SU-DHL-6 (cell line): ENCODE results near the gene CACTIN.

ENCODE experiments used
- H2AFZ ChIP-seq: fragments of 200-600 bp; sonication (generic); 2 replicates; pipeline ENCODE4 v1.6.1; 2014; ENCODE audit warnings: low read depth, mild to moderate bottlenecking, moderate library complexity, mixed read lengths, antibody characterized with exemption, low read length; ENCODE audit not compliant: severe bottlenecking
- H3F3A ChIP-seq: fragments of 200-600 bp; shearing (Covaris generic); 2 replicates; pipeline ENCODE4 v1.6.0; 2016; ENCODE audit warnings: antibody characterized with exemption, mild to moderate bottlenecking; ENCODE audit not compliant: insufficient read depth
- H3K27ac ChIP-seq: fragments of 200-600 bp; sonication (generic); 2 replicates; pipeline ENCODE4 v1.5.1; 2016; ENCODE audit warnings: low read depth, mild to moderate bottlenecking, low read length, moderate library complexity, mixed read lengths
- H3K27me3 ChIP-seq: fragments of 200-600 bp; sonication (generic), shearing (Covaris generic); 2 replicates; pipeline ENCODE4 v1.6.0; 2014; ENCODE audit warnings: mild to moderate bottlenecking, low read length
- H3K36me3 ChIP-seq: fragments of 200-600 bp; sonication (generic); 2 replicates; pipeline ENCODE4 v1.6.1; 2014; ENCODE audit warnings: mild to moderate bottlenecking, low read length, mixed read lengths
- H3K4me2 ChIP-seq: fragments of 300-600, 200-600 bp; shearing (Covaris generic), sonication (generic); 2 replicates; pipeline ENCODE4 v1.6.0; 2014; ENCODE audit warnings: low read length, low read depth, mild to moderate bottlenecking; ENCODE audit not compliant: poor library complexity, severe bottlenecking
- H3K4me3 ChIP-seq: fragments of 200-600 bp; sonication (generic); 2 replicates; pipeline ENCODE4 v1.5.1; 2014; ENCODE audit warnings: antibody characterized with exemption, low read length, mild to moderate bottlenecking, mixed read lengths; ENCODE audit not compliant: insufficient read depth, poor library complexity, severe bottlenecking
- H3K79me2 ChIP-seq: fragments of 200-600 bp; sonication (generic); 2 replicates; pipeline ENCODE4 v1.6.1; 2014; ENCODE audit warnings: mild to moderate bottlenecking, low read length, moderate library complexity; ENCODE audit not compliant: insufficient read depth
- H3K9ac ChIP-seq: fragments of 200-600 bp; sonication (generic); 2 replicates; pipeline ENCODE4 v1.7.0; 2014; ENCODE audit warnings: mild to moderate bottlenecking, low read length
- H3K9me2 ChIP-seq: fragments of 200-600 bp; sonication (generic); replicated peaks from 2 replicates; pipeline ENCODE4 v1.6.1; 2014; ENCODE audit warnings: low read length; ENCODE audit not compliant: insufficient read depth
- H3K9me3 ChIP-seq: fragments of 200-600 bp; sonication (generic); 2 replicates; pipeline ENCODE4 v1.6.1; 2014; ENCODE audit warnings: low read length, mixed read lengths; ENCODE audit not compliant: insufficient read depth
- H4K20me1 ChIP-seq: fragments of 200-600 bp; sonication (generic); 2 replicates; pipeline ENCODE4 v1.6.1; 2014; ENCODE audit warnings: low read depth, mild to moderate bottlenecking, antibody characterized with exemption, low read length, moderate library complexity, mixed read lengths
- EZH2phosphoT487 ChIP-seq: fragments of 200-600 bp; sonication (generic), shearing (Covaris generic); conservative IDR thresholded peaks from 2 replicates; pipeline ENCODE4 v1.6.1; 2018; ENCODE audit warnings: mild to moderate bottlenecking, antibody characterized with exemption, low read length, moderate library complexity, mixed read lengths
- TF ChIP-seq, protein P1 (sequence below): fragments of 200-600 bp; sonication (generic); IDR thresholded peaks from one replicate; pipeline ENCODE4 v1.5.1; 2017; ENCODE audit warnings: antibody characterized with exemption, mild to moderate bottlenecking, low read length, moderate library complexity; ENCODE audit not compliant: insufficient read depth, poor library complexity, severe bottlenecking

The CACTIN gene

DNA sequence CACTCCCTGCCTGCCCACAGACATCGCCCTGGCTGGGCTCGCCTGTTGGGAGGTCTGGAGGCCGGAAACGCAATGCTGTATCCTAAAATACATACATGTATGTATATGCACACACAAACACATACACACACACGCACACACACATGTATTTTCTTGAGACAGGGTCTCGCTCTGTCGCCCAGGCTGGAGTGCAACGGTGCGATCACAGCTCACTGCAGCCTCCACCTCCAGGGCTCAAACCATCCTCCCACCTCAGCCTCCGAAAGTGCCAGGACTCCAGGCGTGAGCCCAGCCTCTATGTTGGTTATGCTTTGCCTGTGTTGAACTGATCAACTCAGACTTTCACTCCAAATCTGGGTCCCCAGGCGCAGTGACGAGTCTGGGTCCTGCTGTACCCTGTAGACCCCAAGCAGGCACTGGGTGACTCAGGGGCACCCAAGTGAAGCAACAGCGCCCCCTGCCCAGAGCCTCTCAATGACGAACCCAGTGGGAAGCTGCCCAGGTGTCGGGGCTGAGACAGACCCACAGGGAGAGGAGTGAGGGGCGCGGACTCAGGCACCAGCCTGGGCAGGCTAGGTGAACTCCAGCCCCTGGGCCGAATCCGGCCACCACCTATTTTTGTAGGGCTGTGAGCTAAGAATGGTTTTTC lies 27.4 kb upstream of the CACTIN start:
- H3F3A ChIP-seq, result no peaks in the 10 kb centered on the region
- H3K9ac ChIP-seq, result no peak overlapping the region
- H3K27me3 ChIP-seq, result no peaks in the 10 kb centered on the region
- no peaks in the 10 kb centered on the region for H3K9me3 ChIP-seq
- H3K4me3 ChIP-seq, result no peak overlapping the region
- no peak overlapping the region for H3K4me2 ChIP-seq
- H3K79me2 ChIP-seq, result no peaks in the 10 kb centered on the region
- no peak for TF ChIP-seq EZH2phosphoT487
- TF ChIP-seq, protein P1, sequence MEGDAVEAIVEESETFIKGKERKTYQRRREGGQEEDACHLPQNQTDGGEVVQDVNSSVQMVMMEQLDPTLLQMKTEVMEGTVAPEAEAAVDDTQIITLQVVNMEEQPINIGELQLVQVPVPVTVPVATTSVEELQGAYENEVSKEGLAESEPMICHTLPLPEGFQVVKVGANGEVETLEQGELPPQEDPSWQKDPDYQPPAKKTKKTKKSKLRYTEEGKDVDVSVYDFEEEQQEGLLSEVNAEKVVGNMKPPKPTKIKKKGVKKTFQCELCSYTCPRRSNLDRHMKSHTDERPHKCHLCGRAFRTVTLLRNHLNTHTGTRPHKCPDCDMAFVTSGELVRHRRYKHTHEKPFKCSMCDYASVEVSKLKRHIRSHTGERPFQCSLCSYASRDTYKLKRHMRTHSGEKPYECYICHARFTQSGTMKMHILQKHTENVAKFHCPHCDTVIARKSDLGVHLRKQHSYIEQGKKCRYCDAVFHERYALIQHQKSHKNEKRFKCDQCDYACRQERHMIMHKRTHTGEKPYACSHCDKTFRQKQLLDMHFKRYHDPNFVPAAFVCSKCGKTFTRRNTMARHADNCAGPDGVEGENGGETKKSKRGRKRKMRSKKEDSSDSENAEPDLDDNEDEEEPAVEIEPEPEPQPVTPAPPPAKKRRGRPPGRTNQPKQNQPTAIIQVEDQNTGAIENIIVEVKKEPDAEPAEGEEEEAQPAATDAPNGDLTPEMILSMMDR, result peak; percentile 16
- no peaks in the 10 kb centered on the region for H3K36me3 ChIP-seq
- no peaks in the 10 kb centered on the region for H3K9me2 ChIP-seq
- no peak overlapping the region for H2AFZ ChIP-seq
- H3K27ac ChIP-seq, result no peak overlapping the region
- H4K20me1 ChIP-seq, result no peaks in the 10 kb centered on the region

- Histone ChIP-seq H3K4me2 (no peak overlapping the region), H3K27ac (no peak overlapping the region), H3K79me2 (no peaks in the 10 kb centered on the region), H3K9ac (no peak overlapping the region), H4K20me1 (no peaks in the 10 kb centered on the region), H3F3A (no peaks in the 10 kb centered on the region), H3K9me2 (no peaks in the 10 kb centered on the region), H3K36me3 (no peaks in the 10 kb centered on the region), H3K4me3 (no peak overlapping the region), H3K27me3 (no peaks in the 10 kb centered on the region), H2AFZ (no peak overlapping the region), H3K9me3 (no peaks in the 10 kb centered on the region)
- TF ChIP-seq, protein P1, result no peak
- no peak for TF ChIP-seq EZH2phosphoT487
Observed at GRCh38 chr19:3653081-3653795, 26.6 kb upstream of the CACTIN start.

GRCh38 chr19:3652422-3652821 lies 25.8 kb upstream of the CACTIN start:
- Histone ChIP-seq H3K79me2 (no peaks in the 10 kb centered on the region), H3F3A (no peaks in the 10 kb centered on the region), H3K36me3 (no peaks in the 10 kb centered on the region), H2AFZ (no peak overlapping the region), H3K27ac (no peak overlapping the region), H3K9me3 (no peaks in the 10 kb centered on the region), H3K9ac (no peak overlapping the region), H3K27me3 (no peaks in the 10 kb centered on the region), H4K20me1 (no peaks in the 10 kb centered on the region), H3K4me3 (no peak overlapping the region), H3K4me2 (no peak overlapping the region), H3K9me2 (no peaks in the 10 kb centered on the region)
- TF ChIP-seq, protein P1, result no peak
- no peak for TF ChIP-seq EZH2phosphoT487
